H1 (cell line): Measurements from ENCODE around the gene KIAA1755. TPM values are rescaled to one million over a fixed set of nuclear protein-coding genes. Genes with fewer than 3 reads are reported as not detected.

Experiments used
- CTCF ChIA-PET: fragments of 300-600 bp; sonication (Branson Sonifier 250); formaldehyde crosslinking; loops from one replicate; lab custom pipeline; 2021; ENCODE audit not compliant: partially characterized antibody; lab: Charles Lee
- POLR2A ChIA-PET: fragments of 300-600 bp; sonication (Branson Sonifier 250); formaldehyde crosslinking; loops from one replicate; lab custom pipeline; 2021; ENCODE audit warnings: inconsistent platforms; ENCODE audit not compliant: partially characterized antibody; lab: Charles Lee
- DNase-seq, 2 experiments: peaks; one replicate each; pipeline versions ENCODE4 v3.0.0 to v3.0.0-alpha.2; 2010 to 2022; ENCODE audit warnings: low spot score in 2 of 2, low read depth in 1 of 2, mixed read lengths in 1 of 2
- FAIRE-seq: peaks from 2 replicates; lab custom pipeline; 2011; peaks lifted over from hg19 to GRCh38; lab: Jason Lieb, UNC
- H2AFZ ChIP-seq: 2 replicates; pipeline ENCODE4 v1.8.1; 2012; ENCODE audit warnings: low read length, inconsistent platforms
- H2AK5ac ChIP-seq: 2 replicates; pipeline ENCODE4 v1.6.1; 2013; ENCODE audit warnings: low read depth, low read length
- H2BK120ac ChIP-seq: replicated peaks from 2 replicates; pipeline ENCODE3; 2013; ENCODE audit warnings: low read depth, low read length, inconsistent platforms
- H2BK12ac ChIP-seq: 2 replicates; pipeline ENCODE4 v1.6.1; 2013; ENCODE audit warnings: low read depth, low read length
- H2BK15ac ChIP-seq: 2 replicates; pipeline ENCODE4 v1.6.1; 2013; ENCODE audit warnings: low read length
- H2BK20ac ChIP-seq: 2 replicates; pipeline ENCODE4 v1.6.1; 2013; ENCODE audit warnings: low read length
- H2BK5ac ChIP-seq: 2 replicates; pipeline ENCODE4 v1.6.1; 2013; ENCODE audit warnings: low read depth, low read length
- H3K14ac ChIP-seq: 2 replicates; pipeline ENCODE4 v1.6.1; 2013; ENCODE audit warnings: inconsistent platforms; ENCODE audit not compliant: insufficient read length
- H3K18ac ChIP-seq: 2 replicates; pipeline ENCODE4 v1.6.1; 2013; ENCODE audit warnings: low read length; ENCODE audit errors: extremely low read depth
- H3K23ac ChIP-seq: 2 replicates; pipeline ENCODE4 v1.6.1; 2013; ENCODE audit warnings: inconsistent platforms; ENCODE audit not compliant: insufficient read length
- H3K23me2 ChIP-seq: 2 replicates; pipeline ENCODE4 v1.6.1; 2013; ENCODE audit warnings: low read depth, low read length
- H3K27ac ChIP-seq: 2 replicates; pipeline ENCODE4 v1.6.1; 2011; ENCODE audit warnings: low read depth, low read length, inconsistent platforms
- H3K27me3 ChIP-seq, 4 experiments: replicated peaks in 1 of 4; 1 replicate in 1 of 4; 2 replicates in 3 of 4; pipeline versions ENCODE4 v1.6.1 to v1.8.1; 2011 to 2013; ENCODE audit warnings: low read length in 3 of 4, mild to moderate bottlenecking in 3 of 4, inconsistent platforms in 2 of 4, mixed read lengths in 2 of 4, moderate library complexity in 1 of 4; ENCODE audit not compliant: control insufficient read depth in 3 of 4, insufficient read depth in 3 of 4; ENCODE audit errors: extremely low read depth in 1 of 4
- H3K36me3 ChIP-seq, 4 experiments: 2 replicates each; pipeline versions ENCODE4 v1.6.1 to v1.8.1; 2011 to 2013; ENCODE audit warnings: mild to moderate bottlenecking in 4 of 4, low read length in 3 of 4, moderate library complexity in 2 of 4, control low read depth in 1 of 4, inconsistent platforms in 1 of 4; ENCODE audit not compliant: insufficient read depth in 4 of 4, control insufficient read depth in 2 of 4
- H3K4ac ChIP-seq: replicated peaks from 2 replicates; pipeline ENCODE3; 2013; ENCODE audit warnings: low read length, low read depth, mixed read lengths, inconsistent platforms; ENCODE audit not compliant: insufficient read length
- H3K4me1 ChIP-seq, 4 experiments: replicated peaks in 1 of 4; 1 replicate in 1 of 4; 2 replicates in 3 of 4; pipeline versions ENCODE4 v1.6.1 to v1.8.1; 2011 to 2013; ENCODE audit warnings: low read length in 3 of 4, inconsistent platforms in 2 of 4, mixed read lengths in 1 of 4; ENCODE audit not compliant: insufficient read depth in 4 of 4, control insufficient read depth in 3 of 4
- H3K4me2 ChIP-seq, 2 experiments: 2 replicates each; pipeline versions ENCODE4 v1.6.1 to v1.8.1; 2011 to 2013; ENCODE audit warnings: low read depth in 2 of 2, low read length in 2 of 2, control low read depth in 1 of 2, inconsistent platforms in 1 of 2, mild to moderate bottlenecking in 1 of 2; ENCODE audit not compliant: insufficient read depth in 1 of 2
- H3K4me3 ChIP-seq, 4 experiments: fragments of 200-600, 300-600 bp in 1 of 4; sonication (generic), shearing (Covaris generic), sonication (Bioruptor Twin) in 1 of 4; 2 replicates each; pipeline versions ENCODE4 v1.5.1 to v1.8.1; 2011 to 2016; ENCODE audit warnings: low read length in 4 of 4, low read depth in 3 of 4, control low read depth in 2 of 4, inconsistent platforms in 2 of 4, mild to moderate bottlenecking in 2 of 4, mixed read lengths in 1 of 4, moderate library complexity in 1 of 4; ENCODE audit not compliant: insufficient read depth in 2 of 4; ENCODE audit errors: extremely low read depth in 1 of 4
- H3K56ac ChIP-seq: replicated peaks from 2 replicates; pipeline ENCODE3; 2013; ENCODE audit warnings: low read depth, mild to moderate bottlenecking, mixed read lengths, low read length, inconsistent platforms; ENCODE audit not compliant: insufficient read length
- H3K79me1 ChIP-seq: 2 replicates; pipeline ENCODE4 v1.6.1; 2013; ENCODE audit warnings: low read depth, low read length, control low read depth
- H3K79me2 ChIP-seq, 2 experiments: 2 replicates each; pipeline versions ENCODE4 v1.6.1 to v1.8.1; 2012 to 2013; ENCODE audit warnings: low read length in 2 of 2, mild to moderate bottlenecking in 2 of 2, inconsistent platforms in 1 of 2; ENCODE audit not compliant: insufficient read depth in 2 of 2, control insufficient read depth in 1 of 2
- H3K9ac ChIP-seq, 4 experiments: replicated peaks in 1 of 4; 1 replicate in 1 of 4; 2 replicates in 3 of 4; pipeline versions ENCODE4 v1.6.1 to v1.8.1; 2011 to 2013; ENCODE audit warnings: low read depth in 3 of 4, low read length in 3 of 4, control low read depth in 2 of 4, mild to moderate bottlenecking in 2 of 4, moderate library complexity in 2 of 4, inconsistent platforms in 1 of 4; ENCODE audit errors: extremely low read depth in 1 of 4
- H3K9me3 ChIP-seq, 2 experiments: 2 replicates each; pipeline versions ENCODE4 v1.6.1 to v1.8.1; 2012 to 2013; ENCODE audit warnings: mild to moderate bottlenecking in 2 of 2, moderate library complexity in 2 of 2, control low read depth in 1 of 2, inconsistent platforms in 1 of 2, low read depth in 1 of 2, low read length in 1 of 2, mixed read lengths in 1 of 2; ENCODE audit not compliant: insufficient read depth in 2 of 2
- H4K20me1 ChIP-seq, 2 experiments: replicated peaks in 1 of 2; 2 replicates each; pipeline versions ENCODE3 to v1.8.1; 2011 to 2013; ENCODE audit warnings: inconsistent platforms in 2 of 2, low read length in 2 of 2, mild to moderate bottlenecking in 1 of 2; ENCODE audit not compliant: insufficient read depth in 2 of 2, control insufficient read depth in 1 of 2
- H4K5ac ChIP-seq: 2 replicates; pipeline ENCODE4 v1.6.1; 2013; ENCODE audit warnings: low read length, low read depth, mixed read lengths, inconsistent platforms; ENCODE audit not compliant: insufficient read length
- H4K8ac ChIP-seq: 2 replicates; pipeline ENCODE4 v1.8.0; 2013; ENCODE audit warnings: mild to moderate bottlenecking, moderate library complexity, low read length, inconsistent platforms; ENCODE audit not compliant: insufficient read depth; ENCODE audit errors: extremely low read depth
- H4K91ac ChIP-seq: replicated peaks from 2 replicates; pipeline ENCODE3; 2013; ENCODE audit warnings: low read length, mixed read lengths, inconsistent platforms; ENCODE audit not compliant: insufficient read length
- ASH2L ChIP-seq: fragments of 200-600, 300-600 bp; sonication (generic); IDR thresholded peaks from one replicate; pipeline ENCODE4 v1.7.1; 2017; ENCODE audit warnings: low read length
- CEBPB ChIP-seq: IDR thresholded peaks from 2 replicates; pipeline ENCODE4 v1.6.1; 2012; ENCODE audit warnings: low read depth, low read length
- CHD1 ChIP-seq: IDR thresholded peaks from 2 replicates; pipeline ENCODE4 v1.6.1; 2012; ENCODE audit warnings: low read depth, low read length, improper control_type of control experiment
- FOSL1 ChIP-seq: IDR thresholded peaks from 2 replicates; pipeline ENCODE4 v1.6.1; 2011; ENCODE audit warnings: mild to moderate bottlenecking, low read depth, low read length, moderate library complexity; ENCODE audit not compliant: insufficient read depth
- PHF8 ChIP-seq: fragments of 200-600 bp; sonication (generic); conservative IDR thresholded peaks from 2 replicates; pipeline ENCODE4 v1.7.1; 2012; ENCODE audit warnings: low read depth, mild to moderate bottlenecking, inconsistent platforms, low read length, moderate library complexity
- RAD21 ChIP-seq, 2 experiments: IDR thresholded peaks in 1 of 2; conservative IDR thresholded peaks in 1 of 2; 2 replicates each; pipeline ENCODE4 v1.6.1; 2011; ENCODE audit warnings: low read depth in 2 of 2, low read length in 2 of 2, improper control_type of control experiment in 1 of 2, inconsistent platforms in 1 of 2, mild to moderate bottlenecking in 1 of 2, moderate library complexity in 1 of 2
- RNF2 ChIP-seq: fragments of 200-900, 300-1000 bp; sonication (generic); IDR thresholded peaks from 2 replicates; pipeline ENCODE4 v1.7.1; 2016; ENCODE audit warnings: borderline replicate concordance, low read depth, mild to moderate bottlenecking, antibody characterized with exemption, low read length; ENCODE audit not compliant: poor library complexity, severe bottlenecking; ENCODE audit errors: missing control alignments
- SP1 ChIP-seq: IDR thresholded peaks from 2 replicates; pipeline ENCODE4 v1.6.1; 2011; ENCODE audit warnings: low read depth, low read length
- USF2 ChIP-seq: IDR thresholded peaks from 2 replicates; pipeline ENCODE4 v1.6.1; 2011; ENCODE audit warnings: low read length, improper control_type of control experiment
- WGBS, 2 experiments: shearing (Covaris generic) in 1 of 2; methylation state at CpG; one replicate each; pipeline versions ENCODE4 v1.1.6 to v1.1.7; 2013 to 2015; ENCODE audit warnings: low lambda C conversion rate in 2 of 2, mixed read lengths in 2 of 2, inconsistent platforms in 1 of 2, low coverage in 1 of 2, missing lambda C conversion rate in 1 of 2; ENCODE audit not compliant: insufficient replicate concordance in 2 of 2, insufficient coverage in 1 of 2, insufficient read length in 1 of 2; ENCODE audit errors: extremely low coverage in 1 of 2, missing lambda C conversion rate in 1 of 2; 5-methylcytosine and 5-hydroxymethylcytosine counted together
- polyA plus RNA-seq, 7 experiments: library from polyadenylated mRNA; depleted of rRNA in 3 of 7; stranded (reverse) in 5 of 7; unstranded in 2 of 7; fragments of >200 nt in 5 of 7; fragments of 200-250 nt in 2 of 7; gene quantifications; 1 replicate in 5 of 7; 2 replicates in 1 of 7; 4 replicates in 1 of 7; pipeline versions ENCODE4 v1.2.1 to v1.2.3, GENCODE V29; 2011 to 2013; ENCODE audit warnings: missing spikeins in 2 of 7, mixed read lengths in 2 of 7
- total RNA-seq: library from RNA; stranded (reverse); fragmentation: NEBNext Ultra II Directional; extraction: Animal tissue kit (Norgen Biotek cat#: 25700); gene quantifications from 2 replicates; pipeline ENCODE4 v1.2.1, GENCODE V29; 2021
- TF ChIP-seq, protein P1 (sequence below): IDR thresholded peaks from 2 replicates; pipeline ENCODE4 v1.6.1; 2012; ENCODE audit warnings: inconsistent platforms

KIAA1755 gene
- total and polyA plus RNA-seq, 2 of the 8 experiments (the other 6 are each of a cell fraction or from before 2014, with no cell fraction given), result 0.23 TPM; not detected in 1

DNA sequence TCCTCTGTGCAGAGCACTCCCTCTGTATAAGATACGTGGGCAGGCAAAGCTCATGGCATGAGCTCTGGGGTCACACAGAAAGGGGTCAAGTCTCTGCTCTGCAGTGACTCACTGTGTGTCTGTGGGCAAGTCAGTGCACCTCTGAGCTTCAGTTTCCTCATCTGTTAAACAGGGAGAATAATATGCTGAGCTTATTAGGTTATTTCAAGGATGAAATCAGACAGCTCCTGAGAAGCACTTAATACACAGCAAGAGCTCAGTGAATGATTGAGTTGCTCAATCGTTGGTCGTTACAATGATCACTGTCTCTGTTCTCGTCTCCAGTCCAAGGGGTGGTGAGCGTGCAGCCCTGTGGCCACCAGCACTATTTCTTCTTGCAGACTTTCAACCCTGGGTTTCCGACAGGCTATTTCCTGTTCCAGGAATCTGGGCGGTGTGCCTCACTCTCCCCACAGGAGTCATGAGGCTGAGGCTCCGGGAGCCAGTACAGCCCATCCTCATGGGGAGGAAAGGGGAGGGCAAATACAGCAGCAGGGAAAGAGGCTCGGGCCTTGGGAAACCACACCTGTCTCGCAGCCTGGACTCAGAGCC, 28.9 kb downstream of the KIAA1755 start:
- 85% methylated on average over 10 of the region's 10 CpGs; no CpG with 5 or more reads in 1 of the 2 experiments for WGBS, 2 experiments
- CTCF ChIA-PET, result interaction anchor here (0.6 to 6.8 kb wide), 14 partner anchors 9 to 177 kb away, joined by 3 to 58 read pairs (median 4); no protein-coding TSS in a partner anchor
- no peak overlapping the region; the same call in 1 of the 2 replicates for H2BK5ac ChIP-seq
- POLR2A ChIA-PET, result no interaction called here
- H3K27ac ChIP-seq, result no peak overlapping the region
- H2BK15ac ChIP-seq, result no peak overlapping the region
- H3K18ac ChIP-seq, result no peak overlapping the region; the same call in 1 of the 2 replicates
- no peak overlapping the region for H3K56ac ChIP-seq
- no peak overlapping the region for H3K9ac ChIP-seq
- no peaks in the 10 kb centered on the region for H3K79me1 ChIP-seq
- FAIRE-seq (no peak), DNase-seq (no peak)
- H3K23me2 ChIP-seq, result no peaks in the 10 kb centered on the region
- no peaks in the 10 kb centered on the region for H3K4me1 ChIP-seq
- no peak overlapping the region for H3K4me2 ChIP-seq
- H4K8ac ChIP-seq, result no peak overlapping the region
- no peaks in the 10 kb centered on the region for H3K79me2 ChIP-seq
- H4K5ac ChIP-seq, result no peak overlapping the region
- H3K4ac ChIP-seq, result no peak overlapping the region
- H3K4me3 ChIP-seq, result no peak overlapping the region
- H3K23ac ChIP-seq, result no peak overlapping the region
- no peaks in the 10 kb centered on the region for H4K20me1 ChIP-seq
- H3K27me3 ChIP-seq, result no peaks in the 10 kb centered on the region; a peak in 1 of 7 replicates
- no peaks in the 10 kb centered on the region for H3K36me3 ChIP-seq
- H4K91ac ChIP-seq, result no peak overlapping the region
- no peak overlapping the region for H2BK20ac ChIP-seq
- H3K14ac ChIP-seq, result no peak overlapping the region
- no peak overlapping the region for H2BK12ac ChIP-seq
- no peak overlapping the region for H2AK5ac ChIP-seq
- 0 out of 4 replicates have a peak, but pooled peaks cover 0 to 3% of the 10 kb centered on the region in 2 experiments for H3K9me3 ChIP-seq
- no peak overlapping the region for H2AFZ ChIP-seq
- H2BK120ac ChIP-seq, result no peak overlapping the region
- TF ChIP-seq CEBPB (no peak), FOSL1 (no peak), SP1 (no peak), RNF2 (no peak), USF2 (no peak), ASH2L (no peak), PHF8 (no peak), RAD21 (IDR thresholded peaks at IDR 0.05 in 1 of 2, conservative IDR thresholded peaks at IDR 0.05 in 1 of 2; ENCODE audit: low read depth in 2 of 2, low read length in 2 of 2) (no peak), CHD1 (no peak)
- TF ChIP-seq, protein P1, sequence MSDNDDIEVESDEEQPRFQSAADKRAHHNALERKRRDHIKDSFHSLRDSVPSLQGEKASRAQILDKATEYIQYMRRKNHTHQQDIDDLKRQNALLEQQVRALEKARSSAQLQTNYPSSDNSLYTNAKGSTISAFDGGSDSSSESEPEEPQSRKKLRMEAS, result no peak
